HEK293 (cell line): ENCODE measurements around the gene KIAA1328.

ENCODE experiments used
- EGR2 ChIP-seq: fragments of 450-650 bp; formaldehyde crosslinking; IDR thresholded peaks from 2 replicates; pipeline ENCODE4 v1.5.1; 2016; ENCODE audit warnings: low read depth, missing biosample characterization, missing genetic modification characterization
- KLF10 ChIP-seq: fragments of 450-650 bp; IDR thresholded peaks from 2 replicates; pipeline ENCODE4 v1.5.1; 2018; ENCODE audit warnings: missing biosample characterization, mild to moderate bottlenecking, missing genetic modification characterization
- YY1 ChIP-seq: fragments of 450-650 bp; formaldehyde crosslinking; IDR thresholded peaks from 2 replicates; pipeline ENCODE4 v1.5.1; 2018; ENCODE audit warnings: missing biosample characterization, missing genetic modification characterization
- ZNF175 ChIP-seq: fragments of 450-650 bp; formaldehyde crosslinking; IDR thresholded peaks from 2 replicates; pipeline ENCODE4 v1.5.1; 2016; ENCODE audit warnings: missing biosample characterization, missing genetic modification characterization
- ZNF416 ChIP-seq: fragments of 450-650 bp; formaldehyde crosslinking; IDR thresholded peaks from 2 replicates; pipeline ENCODE4 v1.5.1; 2016; ENCODE audit warnings: missing biosample characterization, missing genetic modification characterization
- ZNF623 ChIP-seq: fragments of 450-650 bp; formaldehyde crosslinking; IDR thresholded peaks from 2 replicates; pipeline ENCODE4 v1.5.1; 2016; ENCODE audit warnings: missing biosample characterization, missing genetic modification characterization
- ZNF660 ChIP-seq: fragments of 450-650 bp; IDR thresholded peaks from 2 replicates; pipeline ENCODE4 v1.5.1; 2018; ENCODE audit warnings: missing biosample characterization, mild to moderate bottlenecking, missing genetic modification characterization
- ZNF768 ChIP-seq: fragments of 450-650 bp; formaldehyde crosslinking; IDR thresholded peaks from 2 replicates; pipeline ENCODE4 v1.5.1; 2018; ENCODE audit warnings: missing biosample characterization, mild to moderate bottlenecking, missing genetic modification characterization
- TF ChIP-seq, protein P1 (sequence below): fragments of 450-650 bp; formaldehyde crosslinking; IDR thresholded peaks from 2 replicates; pipeline ENCODE4 v1.5.1; 2016; ENCODE audit warnings: missing biosample characterization, missing genetic modification characterization

DNA sequence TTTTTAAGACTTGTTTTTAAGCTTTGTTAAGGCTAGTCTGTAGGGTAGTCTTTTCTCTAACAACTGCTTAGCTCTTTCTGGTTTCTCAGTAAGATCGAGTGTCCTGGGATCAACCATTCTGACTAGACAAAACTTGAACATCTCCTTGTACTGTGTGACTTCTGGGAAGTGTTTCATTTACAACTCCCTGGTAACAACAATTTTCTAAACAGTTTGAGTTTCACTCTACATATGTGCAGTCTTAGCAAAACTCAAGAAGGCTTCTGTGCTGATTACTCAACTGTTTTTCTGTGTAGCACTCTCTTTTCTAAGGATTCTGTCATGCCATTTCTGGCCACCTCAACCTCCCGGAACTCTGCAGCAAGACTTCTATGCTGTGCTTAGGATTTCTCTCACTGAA, 204.5 kb downstream of the KIAA1328 start:
- TF ChIP-seq EGR2 (tag by site-specific recombination) (no peak), YY1 (no peak), ZNF416 (tag by site-specific recombination) (no peak), ZNF660 (no peak), ZNF768 (tag by site-specific recombination) (no peak), ZNF623 (tag by site-specific recombination) (no peak), ZNF175 (no peak), KLF10 (tag by site-specific recombination) (no peak)
- TF ChIP-seq, protein P1, sequence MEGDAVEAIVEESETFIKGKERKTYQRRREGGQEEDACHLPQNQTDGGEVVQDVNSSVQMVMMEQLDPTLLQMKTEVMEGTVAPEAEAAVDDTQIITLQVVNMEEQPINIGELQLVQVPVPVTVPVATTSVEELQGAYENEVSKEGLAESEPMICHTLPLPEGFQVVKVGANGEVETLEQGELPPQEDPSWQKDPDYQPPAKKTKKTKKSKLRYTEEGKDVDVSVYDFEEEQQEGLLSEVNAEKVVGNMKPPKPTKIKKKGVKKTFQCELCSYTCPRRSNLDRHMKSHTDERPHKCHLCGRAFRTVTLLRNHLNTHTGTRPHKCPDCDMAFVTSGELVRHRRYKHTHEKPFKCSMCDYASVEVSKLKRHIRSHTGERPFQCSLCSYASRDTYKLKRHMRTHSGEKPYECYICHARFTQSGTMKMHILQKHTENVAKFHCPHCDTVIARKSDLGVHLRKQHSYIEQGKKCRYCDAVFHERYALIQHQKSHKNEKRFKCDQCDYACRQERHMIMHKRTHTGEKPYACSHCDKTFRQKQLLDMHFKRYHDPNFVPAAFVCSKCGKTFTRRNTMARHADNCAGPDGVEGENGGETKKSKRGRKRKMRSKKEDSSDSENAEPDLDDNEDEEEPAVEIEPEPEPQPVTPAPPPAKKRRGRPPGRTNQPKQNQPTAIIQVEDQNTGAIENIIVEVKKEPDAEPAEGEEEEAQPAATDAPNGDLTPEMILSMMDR (tag by site-specific recombination): no peak
